Stimulated activated CD4-positive, alpha-beta T cell treated with anti-CD3 and anti-CD28 coated beads, Interleukin-1b, Interleukin-23, amount 100 ng/mL, for 1 hour (primary cell): ENCODE results near the gene PDE4D.

ENCODE experiments used
- DNase-seq, 2 donors: peaks; one replicate each; pipeline ENCODE4 v3.0.0-alpha.2; 2020; ENCODE audit warnings: low read depth in 2 of 2

PDE4D gene

GRCh38 chr5:59040804-59041201 is 852.7 kb downstream of the PDE4D start:
- DNase-seq, result no peak

- DNase-seq, result no peak
These were observed 853.3 kb downstream of the PDE4D start for GRCh38 chr5:59040024-59040803.

- DNase-seq, result peak; percentile 56 to 75
These were observed 854.1 kb downstream of the PDE4D start for GRCh38 chr5:59039296-59040023.

GRCh38 chr5:59038798-59039295 is 854.7 kb downstream of the PDE4D start:
- no peak for DNase-seq

- DNase-seq, result no peak
These were observed 855.4 kb downstream of the PDE4D start for GRCh38 chr5:59037941-59038797.

GRCh38 chr5:59037453-59037852 is 856.1 kb downstream of the PDE4D start:
- no peak for DNase-seq

GRCh38 chr5:59037041-59037440 is 856.5 kb downstream of the PDE4D start:
- DNase-seq, result no peak

GRCh38 chr5:59036274-59036961 is 857.1 kb downstream of the PDE4D start:
- DNase-seq, result no peak

GRCh38 chr5:59035681-59036080 is 857.8 kb downstream of the PDE4D start:
- no peak for DNase-seq

- no peak for DNase-seq
These were observed 858.9 kb downstream of the PDE4D start for GRCh38 chr5:59034498-59035186.

- no peak for DNase-seq
These were observed 866.2 kb downstream of the PDE4D start for GRCh38 chr5:59027145-59027907.

- DNase-seq, result no peak
These were observed 867.8 kb downstream of the PDE4D start for GRCh38 chr5:59025734-59026133.

GRCh38 chr5:59021837-59022514 is 871.5 kb downstream of the PDE4D start:
- DNase-seq, result no peak

GRCh38 chr5:59021286-59021673 is 872.2 kb downstream of the PDE4D start:
- DNase-seq, result no peak

GRCh38 chr5:59020611-59021285 is 872.8 kb downstream of the PDE4D start:
- DNase-seq, result no peak

- no peak for DNase-seq
These were observed 874.4 kb downstream of the PDE4D start for GRCh38 chr5:59019078-59019477.

GRCh38 chr5:59016925-59017324 is 876.6 kb downstream of the PDE4D start:
- DNase-seq, result no peak

GRCh38 chr5:59008816-59009473 is 884.6 kb downstream of the PDE4D start:
- DNase-seq, result no peak
